ENCODE measurements around the gene RAB17.

RAB17 gene

GRCh38 chr2:237575869-237576862, 14.4 kb downstream of the RAB17 start:
- DNase-seq, result no peak

- DNase-seq, result no peak
Measured at GRCh38 chr2:237574894-237575868, 15.4 kb downstream of the RAB17 start.

- DNase-seq, result no peak
Measured at GRCh38 chr2:237574467-237574866, 16.1 kb downstream of the RAB17 start.

GRCh38 chr2:237573721-237574415, 16.7 kb downstream of the RAB17 start:
- no peak for DNase-seq

DNA sequence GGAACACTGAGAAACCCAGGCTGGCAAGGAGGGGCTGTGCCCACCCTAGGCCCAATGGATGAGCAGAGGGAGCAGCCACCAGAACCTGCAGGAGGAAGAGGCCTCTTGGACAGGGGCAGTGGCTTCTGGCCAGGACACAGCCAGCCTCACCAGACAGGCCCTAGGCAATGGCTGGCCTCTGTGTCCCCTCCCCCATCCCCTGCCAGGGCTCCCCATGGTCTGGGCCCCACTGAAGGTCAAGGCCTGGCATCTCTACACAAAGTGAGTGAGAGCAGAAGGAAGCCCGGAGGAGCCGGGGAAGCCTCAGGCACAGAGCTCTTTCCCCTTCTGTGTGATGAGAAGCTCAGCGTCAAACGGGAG, 17.8 kb downstream of the RAB17 start:
- no peak for DNase-seq

DNA sequence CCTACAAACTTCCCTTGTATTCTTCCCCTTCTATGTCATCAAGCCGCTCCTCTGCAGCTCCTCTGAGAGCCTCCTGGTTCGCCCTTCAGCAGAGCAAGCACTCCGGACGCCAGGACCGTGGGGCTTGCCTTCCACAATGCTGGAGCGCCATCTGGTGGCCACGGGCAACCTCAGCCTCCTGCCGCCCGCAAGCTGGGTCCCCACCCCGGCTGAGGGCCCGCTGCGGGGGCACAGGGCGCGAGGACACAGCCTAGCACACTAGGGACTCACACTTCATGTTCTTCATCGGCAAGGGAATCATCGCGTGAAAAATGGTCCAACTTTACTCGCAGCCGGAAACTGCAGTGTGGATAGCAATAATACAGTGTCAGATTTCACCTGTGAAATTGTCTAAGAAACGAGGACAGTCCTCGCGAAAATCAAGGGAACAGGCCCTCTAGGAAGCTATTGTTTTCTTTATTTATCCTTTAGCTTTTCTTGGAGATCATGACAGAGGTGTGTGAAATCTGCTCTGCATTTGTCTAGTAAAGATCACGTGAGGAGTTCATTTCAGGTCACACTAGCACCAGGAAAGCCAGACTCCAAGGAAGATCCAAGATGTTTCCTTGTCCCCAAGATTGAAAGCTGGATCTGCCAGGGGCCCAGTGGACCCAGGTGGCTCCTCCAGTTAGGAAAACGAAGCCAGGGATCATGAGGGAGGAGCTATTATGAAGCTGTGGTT, 18.4 kb downstream of the RAB17 start:
- DNase-seq, result peak; percentile 91

DNA sequence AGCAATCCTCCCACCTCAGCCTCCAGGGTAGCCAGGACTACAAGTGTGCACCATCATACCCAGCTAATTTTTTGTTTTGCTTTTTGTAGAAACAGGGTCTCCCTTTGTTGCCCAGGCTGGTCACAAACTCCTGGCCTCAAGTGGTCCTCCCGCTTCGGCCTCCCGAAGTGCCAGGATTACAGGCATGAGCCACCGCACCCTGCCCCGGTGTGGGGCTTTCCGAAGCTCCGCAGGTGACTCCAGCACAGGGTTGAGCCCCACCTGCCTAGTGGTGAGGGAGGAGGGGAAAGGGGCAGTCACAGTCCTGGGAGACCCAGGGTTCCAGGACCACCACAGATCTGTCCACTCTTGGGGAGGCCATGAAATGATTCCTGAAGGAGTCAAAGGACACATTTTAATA, 19.0 kb downstream of the RAB17 start:
- DNase-seq, result no peak

GRCh38 chr2:237570776-237571335, 19.7 kb downstream of the RAB17 start:
- DNase-seq, result no peak

GRCh38 chr2:237569896-237570295, 20.6 kb downstream of the RAB17 start:
- no peak for DNase-seq

DNA sequence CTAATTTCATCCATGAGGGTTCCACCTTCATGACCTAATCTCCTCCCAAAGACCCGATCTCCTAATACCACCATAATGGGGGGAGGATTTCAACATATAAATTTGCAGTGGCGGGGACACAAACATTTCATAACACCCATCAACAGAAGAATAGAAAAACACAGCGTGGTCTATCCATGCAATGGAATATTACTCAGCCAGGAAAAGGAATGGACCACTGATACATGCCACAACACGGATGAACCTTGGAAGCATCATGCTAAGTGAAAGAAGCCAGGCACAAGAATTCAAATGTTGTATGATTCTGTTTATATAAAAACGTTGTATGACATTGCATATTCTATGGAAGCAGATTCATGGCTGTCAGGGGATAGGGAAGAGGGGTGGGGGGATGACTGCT, 21.5 kb downstream of the RAB17 start:
- DNase-seq, result no peak

- no peak for DNase-seq
Measured at GRCh38 chr2:237568121-237568660, 22.3 kb downstream of the RAB17 start.

GRCh38 chr2:237567276-237568029, 23.1 kb downstream of the RAB17 start:
- DNase-seq, result no peak

- no peak for DNase-seq
Measured at GRCh38 chr2:237566401-237567235, 23.9 kb downstream of the RAB17 start, which contains the start of gene PRLH. PRLH (plus strand) TSS chr2:237566574; CDS start chr2:237566574, 0 bp downstream.

- no peak for DNase-seq
Measured at GRCh38 chr2:237565974-237566373, 24.6 kb downstream of the RAB17 start.

- DNase-seq, result no peak
Measured at GRCh38 chr2:237564526-237565131, 25.9 kb downstream of the RAB17 start.

- DNase-seq, result no peak
Measured at GRCh38 chr2:237563816-237564215, 26.7 kb downstream of the RAB17 start.

DNA sequence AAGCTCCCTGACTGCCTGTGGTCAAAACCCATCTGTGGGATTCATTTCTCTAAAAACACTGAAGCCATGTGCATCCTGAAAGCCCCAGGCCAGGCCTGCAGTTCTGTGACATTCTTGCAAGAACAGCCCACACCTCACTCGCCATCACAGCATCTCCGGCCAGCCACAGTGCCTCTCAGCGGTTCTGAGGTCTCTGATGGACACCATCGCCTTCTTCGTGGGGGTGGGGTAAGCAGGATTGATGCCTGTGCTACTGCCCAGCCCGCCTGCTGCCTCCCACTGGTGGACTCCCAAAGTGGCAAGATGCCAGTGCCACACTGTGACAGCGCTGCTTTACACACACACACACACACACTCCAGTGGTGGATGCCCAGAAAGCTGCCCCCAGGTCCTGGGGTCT, 29.3 kb downstream of the RAB17 start:
- DNase-seq, result no peak

- DNase-seq, result no peak
Measured at GRCh38 chr2:237558961-237559641, 31.4 kb downstream of the RAB17 start.

GRCh38 chr2:237557633-237558015, 32.9 kb downstream of the RAB17 start:
- no peak for DNase-seq

All from CD4-positive, alpha-beta T cell treated with Interleukin-6 for 4 hours (primary cell).